Testis (tissue), 3 donors: ENCODE results near the gene CA11. TPM values are rescaled to one million over a fixed set of nuclear protein-coding genes. Genes with fewer than 3 reads are reported as not detected.
"Not testable (repeated sequence)": the region's sequence is repeated elsewhere in the genome, so short reads cannot be mapped to it uniquely, and the experiment has no call there.

Experiments
- DNase-seq: peaks from one replicate; pipeline ENCODE4 v3.0.0-alpha.2; 2019
- H3K27ac ChIP-seq, 2 donors: fragments of 200-600 bp; sonication (generic); one replicate each; pipeline ENCODE4 v1.5.1; 2019
- H3K27me3 ChIP-seq: fragments of 200-600 bp; sonication (generic); one replicate; pipeline ENCODE4 v1.5.1; 2019
- H3K36me3 ChIP-seq: fragments of 200-600 bp; sonication (generic); one replicate; pipeline ENCODE4 v1.5.1; 2017; ENCODE audit warnings: low read depth; ENCODE audit errors: missing control alignments
- H3K4me1 ChIP-seq: fragments of 200-600 bp; sonication (generic); one replicate; pipeline ENCODE4 v1.5.1; 2019
- H3K4me3 ChIP-seq, 2 donors: fragments of 200-600 bp; sonication (generic); one replicate each; pipeline ENCODE4 v1.5.1; 2017 to 2019
- H3K9me3 ChIP-seq: fragments of 200-600 bp; sonication (generic); one replicate; pipeline ENCODE4 v1.5.1; 2017
- CTCF ChIP-seq, 3 experiments: fragments of 450-650 bp in 2 of 3; fragments of 200-600 bp in 1 of 3; sonication (generic) in 1 of 3; IDR thresholded peaks; one replicate each; pipeline ENCODE4 v1.5.1; 2016 to 2019; ENCODE audit warnings: antibody characterized with exemption in 3 of 3, mild to moderate bottlenecking in 2 of 3, moderate library complexity in 1 of 3
- POLR2A ChIP-seq: fragments of 450-650 bp; IDR thresholded peaks from one replicate; pipeline ENCODE4 v1.6.1; 2017; ENCODE audit warnings: antibody characterized with exemption, mild to moderate bottlenecking, moderate library complexity
- WGBS, 2 donors: methylation state at CpG; one replicate each; pipeline ENCODE4 v1.1.5; 2018; 5-methylcytosine and 5-hydroxymethylcytosine counted together
- intact Hi-C: fragments of 100-400 bp; cut with DNase I; formaldehyde crosslinking; loops from one replicate; pipeline ENCODE4 v1.15.1; 2023; ENCODE audit warnings: low total_unique reads
- polyA plus RNA-seq: library from polyadenylated mRNA; stranded (reverse); fragments of 350-450 nt; fragmentation: Illumina TruSeq; extraction: RNeasy Lipid Tissue Mini Kit (QIAGEN cat#74804); gene quantifications from one replicate; pipeline ENCODE4 v1.2.3, GENCODE V29; 2014; ENCODE audit warnings: low read depth, low replicate concordance; ENCODE audit not compliant: insufficient read depth
- total RNA-seq, 2 donors: library from RNA; depleted of rRNA; stranded (reverse); fragments of >200 nt; gene quantifications; one replicate each; pipeline ENCODE4 v1.2.3, GENCODE V29; 2016

The CA11 gene
- total and polyA plus RNA-seq, 3 donors from 2014 or later, result 6.3 to 20.0 (median 6.8) TPM

DNA sequence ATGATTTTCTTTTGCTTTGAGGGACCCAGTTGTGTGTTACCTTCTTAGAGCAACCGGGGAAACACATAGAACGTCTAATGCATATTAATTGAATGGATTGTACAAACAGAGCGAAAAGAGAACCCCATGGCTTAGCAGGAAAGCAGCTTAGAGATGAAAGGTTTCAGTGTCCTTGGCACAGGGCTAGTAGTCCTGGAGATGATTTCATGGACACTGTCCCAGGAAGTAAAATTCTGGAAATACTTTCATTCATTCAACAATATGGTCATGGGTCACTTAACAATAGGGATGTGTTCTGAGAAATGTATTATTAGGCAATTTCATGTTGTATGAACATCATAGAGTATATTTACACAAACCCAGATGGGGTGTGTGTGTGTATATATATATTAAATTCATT lies 40.1 kb upstream of the CA11 start:
- 52 to 57% methylated on average over 3 of the region's 3 CpGs for WGBS, 2 donors

DNA sequence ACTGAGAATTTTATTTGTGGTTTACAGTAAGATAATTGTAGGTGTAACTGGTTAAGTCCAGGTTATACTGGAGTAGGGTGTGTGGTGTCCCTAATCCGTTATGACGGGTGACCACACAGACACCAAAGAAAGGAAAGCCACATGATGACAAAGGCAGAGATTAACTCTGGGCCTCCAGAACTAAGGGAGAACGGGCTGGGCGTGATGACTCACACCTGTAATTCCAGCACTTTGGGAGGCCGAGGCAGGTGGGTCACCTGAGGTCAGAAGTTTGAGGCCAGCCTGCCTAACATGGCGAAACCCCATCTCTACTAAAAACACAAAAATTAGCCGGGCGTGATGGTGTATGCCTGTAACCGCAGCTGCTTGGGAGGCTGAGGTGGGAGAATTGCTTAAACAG lies 39.6 kb upstream of the CA11 start:
- intact Hi-C loops, result no loop called here
- Histone ChIP-seq H3K27me3 (no peaks in the 10 kb centered on the region), H3K4me3 (no peak overlapping the region), H3K27ac (no peak overlapping the region), H3K36me3 (no peaks in the 10 kb centered on the region), H3K4me1 (peaks cover 12% of the 10 kb centered on the region), H3K9me3 (no peaks in the 10 kb centered on the region)
- 85 to 91% methylated on average over 9 of the region's 9 CpGs for WGBS, 2 donors
- TF ChIP-seq CTCF (IDR thresholded peaks at IDR 0.05), result no peak
- TF ChIP-seq POLR2A, result no peak
- no peak for DNase-seq

More for the DNA sequence above, 40.1 kb upstream of the CA11 start:
- no peaks in the 10 kb centered on the region for H3K27me3 ChIP-seq
- no peak overlapping the region for H3K4me3 ChIP-seq
- no peak for TF ChIP-seq POLR2A
- no peak for TF ChIP-seq CTCF (IDR thresholded peaks at IDR 0.05)
- intact Hi-C loops, result no loop called here
- no peak for DNase-seq
- no peaks in the 10 kb centered on the region for H3K36me3 ChIP-seq
- peaks cover 12% of the 10 kb centered on the region for H3K4me1 ChIP-seq
- H3K27ac ChIP-seq, result no peak overlapping the region
- H3K9me3 ChIP-seq, result no peaks in the 10 kb centered on the region

DNA sequence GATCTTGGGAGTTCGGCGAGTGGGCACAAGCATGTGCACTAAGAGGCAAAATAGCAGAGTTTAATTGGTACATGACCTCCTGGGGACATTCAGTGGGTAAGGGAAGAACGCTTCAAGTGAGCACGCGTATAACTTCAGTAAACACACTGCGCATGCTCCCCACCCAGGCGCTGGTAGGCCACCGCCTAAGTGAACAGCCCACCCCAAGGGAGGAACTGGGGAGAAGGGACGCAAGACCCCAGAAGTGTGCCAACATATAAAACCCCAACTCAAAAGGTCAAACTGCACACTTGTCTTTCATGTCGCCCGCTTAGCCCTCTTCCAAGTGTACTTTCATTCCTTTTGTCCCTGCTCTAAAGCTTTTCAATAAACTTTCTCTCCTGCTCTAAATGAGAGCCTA lies 37.4 kb upstream of the CA11 start:
- H3K36me3 ChIP-seq, result no peaks in the 10 kb centered on the region
- no peaks in the 10 kb centered on the region for H3K27me3 ChIP-seq
- 25 to 50% methylated on average over 11 of the region's 11 CpGs for WGBS, 2 donors
- TF ChIP-seq CTCF (IDR thresholded peaks at IDR 0.05), result no peak
- no peak for TF ChIP-seq POLR2A
- intact Hi-C loops, result no loop called here
- DNase-seq, result peak; percentile 84
- H3K4me3 ChIP-seq, result peak overlapping the region; percentile 10 to 48
- no peaks in the 10 kb centered on the region for H3K9me3 ChIP-seq
- H3K4me1 ChIP-seq, result peaks cover 12% of the 10 kb centered on the region
- H3K27ac ChIP-seq, result no peak overlapping the region

GRCh38 chr19:48681127-48681470 lies 35.1 kb upstream of the CA11 start:
- intact Hi-C loops, result no loop called here
- no peak for TF ChIP-seq POLR2A
- no peak for TF ChIP-seq CTCF (IDR thresholded peaks at IDR 0.05)
- no peak overlapping the region for H3K4me3 ChIP-seq
- peak; percentile 78 for DNase-seq
- no peaks in the 10 kb centered on the region for H3K9me3 ChIP-seq
- 55 to 78% methylated on average over 7 of the region's 7 CpGs for WGBS, 2 donors
- no peaks in the 10 kb centered on the region for H3K27me3 ChIP-seq
- H3K27ac ChIP-seq, result no peak overlapping the region
- H3K36me3 ChIP-seq, result no peaks in the 10 kb centered on the region
- H3K4me1 ChIP-seq, result no peaks in the 10 kb centered on the region

DNA sequence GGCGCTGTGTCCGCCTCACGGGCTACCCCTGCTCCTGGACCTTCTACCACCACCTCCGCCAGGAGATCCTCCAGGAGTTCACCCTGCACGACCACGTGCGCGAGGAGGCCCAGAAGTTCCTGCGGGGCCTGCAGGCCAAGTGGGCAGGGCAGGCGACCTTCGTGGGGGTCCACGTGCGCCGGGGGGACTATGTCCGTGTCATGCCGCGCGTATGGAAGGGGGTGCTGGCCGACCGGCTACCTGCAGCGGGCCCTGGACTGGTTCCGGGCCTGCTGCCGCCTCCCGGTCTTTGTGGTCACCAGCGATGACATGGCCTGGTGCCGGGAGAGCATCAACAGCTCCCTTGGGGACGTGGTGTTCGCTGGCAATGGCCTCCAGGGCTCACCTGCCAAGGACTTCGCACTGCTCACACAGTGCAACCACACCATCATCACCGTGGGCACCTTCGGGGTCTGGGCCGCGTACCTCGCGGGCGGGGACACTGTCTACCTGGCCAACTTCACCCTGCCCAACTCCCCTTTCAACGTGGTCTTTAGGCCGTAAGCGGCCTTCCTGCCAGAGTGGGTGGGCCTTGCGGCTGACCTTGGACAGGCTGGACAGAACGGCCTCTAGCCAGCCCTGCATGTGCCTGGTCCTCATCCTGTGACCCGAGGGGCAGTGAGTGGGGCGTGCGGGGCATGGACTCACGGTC lies 34.6 kb upstream of the CA11 start:
- DNase-seq, result no peak
- Histone ChIP-seq H3K9me3 (no peaks in the 10 kb centered on the region), H3K27me3 (no peaks in the 10 kb centered on the region), H3K4me3 (no peak overlapping the region), H3K27ac (no peak overlapping the region), H3K4me1 (peaks cover 2% of the 10 kb centered on the region), H3K36me3 (no peaks in the 10 kb centered on the region)
- TF ChIP-seq POLR2A (no peak), CTCF (IDR thresholded peaks at IDR 0.05) (no peak)
- WGBS, 2 donors, result 85 to 87% methylated on average over 26 to 45 of the region's 45 CpGs
- intact Hi-C loops, result no loop called here

DNA sequence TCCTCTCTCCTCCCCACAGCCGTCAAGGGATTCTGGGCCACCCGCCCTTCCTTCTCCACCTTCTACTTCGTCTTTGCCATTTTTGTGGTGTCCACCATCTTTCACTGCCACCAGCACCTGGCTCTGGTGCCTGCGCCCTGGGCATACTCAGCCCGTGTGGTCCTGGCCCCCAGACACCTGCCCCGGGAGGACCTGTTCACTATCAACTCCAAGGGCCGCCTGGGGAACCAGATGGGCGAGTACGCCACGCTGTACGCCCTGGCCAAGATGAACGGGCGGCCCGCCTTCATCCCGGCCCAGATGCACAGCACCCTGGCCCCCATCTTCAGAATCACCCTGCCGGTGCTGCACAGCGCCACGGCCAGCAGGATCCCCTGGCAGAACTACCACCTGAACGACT lies 34.0 kb upstream of the CA11 start:
- H3K27me3 ChIP-seq, result not testable (repeated sequence)

More for the DNA sequence above, 34.0 kb upstream of the CA11 start:
- intact Hi-C loops, DNase-seq, H3K4me1 ChIP-seq, H3K9me3 ChIP-seq, H3K36me3 ChIP-seq, H3K4me3 ChIP-seq, H3K27ac ChIP-seq: not testable (repeated sequence)
- 94 to 96% methylated on average over 14 to 19 of the region's 19 CpGs for WGBS, 2 donors
